ENCODE results near the gene PAX8. TPM values are rescaled to one million over a fixed set of nuclear protein-coding genes. Genes with fewer than 3 reads are reported as not detected.

The PAX8 gene
- total and polyA plus RNA-seq, 2 of the 13 experiments (the other 11 are each of a cell fraction or from before 2014, with no cell fraction given), result 1.5 to 8.8 TPM

DNA sequence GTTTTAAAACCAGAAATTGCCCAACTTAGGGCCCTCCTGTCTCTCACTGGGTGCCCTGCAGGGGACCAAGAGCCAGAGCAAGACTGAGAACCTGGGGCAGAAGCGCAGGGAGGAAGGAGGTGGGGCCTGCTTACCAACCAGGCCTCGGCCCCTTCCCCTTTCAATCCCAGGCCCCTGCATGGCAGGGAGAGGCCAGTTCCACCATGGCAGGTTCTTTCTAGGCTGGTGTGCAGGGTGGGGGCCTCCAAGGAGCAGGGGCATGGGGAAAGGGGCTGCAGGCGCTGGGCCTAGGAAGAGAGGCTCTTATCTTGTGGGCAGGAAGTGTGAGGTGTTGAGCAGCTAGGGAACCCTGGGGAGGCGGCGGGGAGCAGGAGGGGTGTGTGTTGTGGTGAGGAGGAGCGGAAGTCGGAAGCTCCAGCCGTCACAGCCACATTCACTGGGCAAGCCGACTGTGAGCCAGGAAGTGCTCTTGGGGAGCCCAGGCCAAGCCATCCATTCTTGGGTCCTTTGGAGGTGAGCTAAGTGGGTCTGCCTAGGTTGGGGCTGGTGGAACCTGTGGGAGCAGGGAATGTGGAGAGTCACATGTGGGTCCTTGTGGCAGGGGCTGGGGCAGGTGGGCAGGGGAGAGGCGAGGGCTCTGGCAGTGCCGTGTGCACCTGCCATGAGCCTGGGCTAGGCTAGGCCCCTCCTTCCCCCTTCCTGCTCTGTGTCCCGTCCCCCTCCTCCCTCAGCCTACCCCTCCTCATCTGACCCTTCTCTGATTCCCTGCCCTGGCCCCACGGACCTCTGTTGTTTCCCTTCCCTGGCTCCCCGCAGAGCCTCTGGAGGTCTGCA, 105.0 kb downstream of the PAX8 start, which contains the start of gene PSD4 (continued):
- TF ChIP-seq ZNF292 (CRISPR knock-in tag; IDR thresholded peaks at IDR 0.05; ENCODE audit: borderline replicate concordance, low read depth), result peak; percentile 61; the same call in 1 of the 2 replicates
- TF ChIP-seq ZNF274 (CRISPR knock-in tag; IDR thresholded peaks at IDR 0.05), result peak; percentile 28; the same call in 1 of the 2 replicates
- TF ChIP-seq POLR2A (IDR thresholded peaks at IDR 0.05; ENCODE audit: insufficient read depth in 1 of 2, low read depth in 2 of 2, low read length in 2 of 2), result peak; percentile 30 to 68; a peak in 3 of 4 replicates
- peak; percentile 13; the same call in 1 of the 2 replicates for TF ChIP-seq ZSCAN25 (CRISPR knock-in tag; IDR thresholded peaks at IDR 0.05)
- no peak for TF ChIP-seq KMT2A (CRISPR knock-in tag; IDR thresholded peaks at IDR 0.05)
- TF ChIP-seq ELF3 (CRISPR knock-in tag; IDR thresholded peaks at IDR 0.05), result 0 out of 2 replicates have a peak, but pooled peaks have one; percentile 13
- TF ChIP-seq PCBP1 (IDR thresholded peaks at IDR 0.05; ENCODE audit: borderline replicate concordance, low read depth, low read length), result peak; percentile 84; the same call in 1 of the 2 replicates
- TF ChIP-seq PITX1 (CRISPR knock-in tag; IDR thresholded peaks at IDR 0.05), result peak; percentile 40; the same call in 1 of the 2 replicates
- TF ChIP-seq ARID4A (CRISPR knock-in tag; IDR thresholded peaks at IDR 0.05; ENCODE audit: borderline replicate concordance), result peak; percentile 21; the same call in 1 of the 2 replicates
- TF ChIP-seq ZNF609 (CRISPR knock-in tag; IDR thresholded peaks at IDR 0.05; ENCODE audit: borderline replicate concordance), result 0 out of 2 replicates have a peak, but pooled peaks have one; percentile 29
- TF ChIP-seq ZNF776 (CRISPR knock-in tag; IDR thresholded peaks at IDR 0.05), result 0 out of 2 replicates have a peak, but pooled peaks have one; percentile 47
- no peak for TF ChIP-seq FOXK1 (CRISPR knock-in tag; IDR thresholded peaks at IDR 0.05; ENCODE audit: borderline replicate concordance, low read depth)
- 0 out of 2 replicates have a peak, but pooled peaks have one; percentile 20 for TF ChIP-seq KAT8 (CRISPR knock-in tag; IDR thresholded peaks at IDR 0.05)
- 0 out of 2 replicates have a peak, but pooled peaks have one; percentile 32 for TF ChIP-seq ARID5B (CRISPR knock-in tag; IDR thresholded peaks at IDR 0.05)
